PC-3 (cell line): ENCODE results near the gene MRPL43. TPM values are rescaled to one million over a fixed set of nuclear protein-coding genes. Genes with fewer than 3 reads are reported as not detected.

ENCODE experiments used
- ATAC-seq: fragments of 200-7000 bp; cut with Tn5 transposase; 2 replicates; pipeline ENCODE4 v1.9.1; 2020; ENCODE audit warnings: mild to moderate bottlenecking, moderate library complexity
- BruUV-seq: library from RNA; stranded (reverse); fragments of 400-500 nt; replicated peaks from 2 replicates; lab custom pipeline; 2021; lab: Mats Ljungman, UMichigan
- CTCF ChIA-PET: fragments of 300-600 bp; sonication (Branson Sonifier 250); formaldehyde crosslinking; loops from one replicate; lab custom pipeline; 2022; ENCODE audit warnings: antibody characterized with exemption; lab: Charles Lee
- POLR2A ChIA-PET: fragments of 300-600 bp; sonication (Branson Sonifier 250); formaldehyde crosslinking; loops from one replicate; lab custom pipeline; 2022; ENCODE audit warnings: antibody characterized with exemption; ENCODE audit not compliant: unreplicated experiment; lab: Charles Lee
- DNase-seq: peaks from one replicate; pipeline ENCODE4 v3.0.0-alpha.2; 2015
- H2AFZ ChIP-seq: fragments of 300-600 bp; sonication (generic); 2 replicates; pipeline ENCODE4 v1.6.0; 2016; ENCODE audit warnings: antibody characterized with exemption, low read length
- H3F3A ChIP-seq: fragments of 300-600 bp; sonication (generic); one replicate; pipeline ENCODE4 v1.6.0; 2017; ENCODE audit warnings: antibody characterized with exemption, low read length, control low read depth, mild to moderate bottlenecking; ENCODE audit not compliant: unreplicated experiment
- H3K27ac ChIP-seq: fragments of 300-600 bp; sonication (generic); 2 replicates; pipeline ENCODE4 v1.5.1; 2016; ENCODE audit warnings: mild to moderate bottlenecking, low read length
- H3K27me3 ChIP-seq: fragments of 300-600 bp; sonication (generic); 2 replicates; pipeline ENCODE4 v1.6.1; 2016; ENCODE audit warnings: low read length, mixed read lengths
- H3K36me3 ChIP-seq: fragments of 300-600 bp; sonication (generic); 2 replicates; pipeline ENCODE4 v1.6.1; 2016; ENCODE audit warnings: low read depth, mixed run types, low read length, mixed read lengths
- H3K4me1 ChIP-seq: fragments of 300-600 bp; sonication (generic); 2 replicates; pipeline ENCODE4 v1.5.1; 2016; ENCODE audit warnings: low read length; ENCODE audit not compliant: insufficient read depth
- H3K4me2 ChIP-seq: fragments of 300-600 bp; sonication (generic); 2 replicates; pipeline ENCODE4 v1.6.0; 2016; ENCODE audit warnings: low read length
- H3K4me3 ChIP-seq: fragments of 300-600 bp; sonication (generic); 2 replicates; pipeline ENCODE4 v1.5.1; 2016; ENCODE audit warnings: mild to moderate bottlenecking, low read length, mixed read lengths
- H3K79me2 ChIP-seq: fragments of 300-600 bp; sonication (generic); 2 replicates; pipeline ENCODE4 v1.6.1; 2017; ENCODE audit warnings: low read length, mixed read lengths
- H3K9ac ChIP-seq: fragments of 300-600 bp; sonication (generic); 2 replicates; pipeline ENCODE4 v1.6.0; 2016; ENCODE audit warnings: mild to moderate bottlenecking, low read length
- H3K9me2 ChIP-seq: fragments of 300-600 bp; sonication (generic); replicated peaks from 2 replicates; pipeline ENCODE4 v1.6.1; 2016; ENCODE audit warnings: mixed run types, low read length, mixed read lengths
- H3K9me3 ChIP-seq: fragments of 300-600 bp; sonication (generic); 2 replicates; pipeline ENCODE4 v1.6.1; 2016; ENCODE audit warnings: low read length, mixed read lengths
- H4K20me1 ChIP-seq: fragments of 300-600 bp; sonication (generic); 2 replicates; pipeline ENCODE4 v1.6.1; 2016; ENCODE audit warnings: low read length, mixed read lengths
- CTCF ChIP-seq: fragments of 300-600 bp; sonication (generic); conservative IDR thresholded peaks from 2 replicates; pipeline ENCODE4 v1.5.1; 2017; ENCODE audit warnings: antibody characterized with exemption, low read depth, mild to moderate bottlenecking, low read length
- EZH2 ChIP-seq: fragments of 300-600 bp; sonication (generic); IDR thresholded peaks from one replicate; pipeline ENCODE4 v1.6.1; 2017; ENCODE audit warnings: antibody characterized with exemption, mild to moderate bottlenecking, low read length; ENCODE audit not compliant: unreplicated experiment
- EZH2phosphoT487 ChIP-seq: fragments of 300-600 bp; sonication (generic); IDR thresholded peaks from 2 replicates; pipeline ENCODE4 v1.6.1; 2018; ENCODE audit warnings: mild to moderate bottlenecking, antibody characterized with exemption, low read length, borderline replicate concordance
- intact Hi-C: fragments of 100-400 bp; cut with micrococcal nuclease; formaldehyde crosslinking; loops from 2 replicates; pipeline ENCODE4 v1.9.0; 2023
- total RNA-seq: library from RNA; depleted of rRNA; stranded (reverse); fragments of >200 nt; gene quantifications from 2 replicates; pipeline ENCODE4 v1.2.3, GENCODE V29; 2014

The MRPL43 gene
- total RNA-seq, 1 experiment from 2014 or later, result 81.0 TPM

- Histone ChIP-seq H4K20me1 (peaks cover 12% of the 10 kb centered on the region), H3K4me1 (peaks cover 25% of the 10 kb centered on the region), H3K4me3 (no peak overlapping the region), H3K9me2 (no peaks in the 10 kb centered on the region), H3K36me3 (peaks cover 8% of the 10 kb centered on the region; the same call in 1 of the 2 replicates), H3F3A (no peaks in the 10 kb centered on the region), H3K9me3 (no peaks in the 10 kb centered on the region), H3K27me3 (no peaks in the 10 kb centered on the region), H3K4me2 (no peak overlapping the region), H3K9ac (no peak overlapping the region), H3K79me2 (peaks cover 47% of the 10 kb centered on the region), H2AFZ (no peak overlapping the region), H3K27ac (no peak overlapping the region)
- BruUV-seq, result no TSS peak
- ChIA-PET POLR2A (no interaction called here), CTCF (interaction anchor here (0.6 kb wide), 1 partner anchor 58 kb away, joined by 3 read pairs; no protein-coding TSS in a partner anchor)
- intact Hi-C loops, result no loop called here
- no peak for DNase-seq
- no peak for ATAC-seq
- TF ChIP-seq EZH2 (no peak), CTCF (no peak), EZH2phosphoT487 (no peak)
Observed at GRCh38 chr10:100985336-100985735, 2.0 kb downstream of the MRPL43 start.

GRCh38 chr10:100984672-100985177, 2.6 kb downstream of the MRPL43 start:
- Histone ChIP-seq H3K27me3 (no peaks in the 10 kb centered on the region), H3K4me3 (no peak overlapping the region), H4K20me1 (peaks cover 10% of the 10 kb centered on the region), H3K36me3 (peaks cover 4% of the 10 kb centered on the region; the same call in 1 of the 2 replicates), H2AFZ (no peak overlapping the region), H3K9ac (no peak overlapping the region), H3K9me3 (no peaks in the 10 kb centered on the region), H3K79me2 (peaks cover 41% of the 10 kb centered on the region), H3K4me1 (peaks cover 19% of the 10 kb centered on the region), H3K27ac (no peak overlapping the region), H3K4me2 (no peak overlapping the region), H3F3A (no peaks in the 10 kb centered on the region), H3K9me2 (no peaks in the 10 kb centered on the region)
- intact Hi-C loops, result no loop called here
- no peak for ATAC-seq
- TF ChIP-seq EZH2phosphoT487, result no peak
- TF ChIP-seq EZH2, result no peak
- TF ChIP-seq CTCF, result no peak
- POLR2A ChIA-PET, result no interaction called here
- BruUV-seq, result no TSS peak
- DNase-seq, result no peak
- CTCF ChIA-PET, result interaction anchor here (0.6 kb wide), 1 partner anchor 58 kb away, joined by 3 read pairs; no protein-coding TSS in a partner anchor
